PC-3 (cell line): ENCODE data around the gene TICRR. TPM values are rescaled to one million over a fixed set of nuclear protein-coding genes. Genes with fewer than 3 reads are reported as not detected.

Source experiments
- ATAC-seq: fragments of 200-7000 bp; cut with Tn5 transposase; 2 replicates; pipeline ENCODE4 v1.9.1; 2020; ENCODE audit warnings: mild to moderate bottlenecking, moderate library complexity
- BruUV-seq: library from RNA; stranded (reverse); fragments of 400-500 nt; replicated peaks from 2 replicates; lab custom pipeline; 2021; lab: Mats Ljungman, UMichigan
- CTCF ChIA-PET: fragments of 300-600 bp; sonication (Branson Sonifier 250); formaldehyde crosslinking; loops from one replicate; lab custom pipeline; 2022; ENCODE audit warnings: antibody characterized with exemption; lab: Charles Lee
- POLR2A ChIA-PET: fragments of 300-600 bp; sonication (Branson Sonifier 250); formaldehyde crosslinking; loops from one replicate; lab custom pipeline; 2022; ENCODE audit warnings: antibody characterized with exemption; ENCODE audit not compliant: unreplicated experiment; lab: Charles Lee
- DNase-seq: peaks from one replicate; pipeline ENCODE4 v3.0.0-alpha.2; 2015
- H2AFZ ChIP-seq: fragments of 300-600 bp; sonication (generic); 2 replicates; pipeline ENCODE4 v1.6.0; 2016; ENCODE audit warnings: antibody characterized with exemption, low read length
- H3F3A ChIP-seq: fragments of 300-600 bp; sonication (generic); one replicate; pipeline ENCODE4 v1.6.0; 2017; ENCODE audit warnings: antibody characterized with exemption, low read length, control low read depth, mild to moderate bottlenecking; ENCODE audit not compliant: unreplicated experiment
- H3K27ac ChIP-seq: fragments of 300-600 bp; sonication (generic); 2 replicates; pipeline ENCODE4 v1.5.1; 2016; ENCODE audit warnings: mild to moderate bottlenecking, low read length
- H3K27me3 ChIP-seq: fragments of 300-600 bp; sonication (generic); 2 replicates; pipeline ENCODE4 v1.6.1; 2016; ENCODE audit warnings: low read length, mixed read lengths
- H3K36me3 ChIP-seq: fragments of 300-600 bp; sonication (generic); 2 replicates; pipeline ENCODE4 v1.6.1; 2016; ENCODE audit warnings: low read depth, mixed run types, low read length, mixed read lengths
- H3K4me1 ChIP-seq: fragments of 300-600 bp; sonication (generic); 2 replicates; pipeline ENCODE4 v1.5.1; 2016; ENCODE audit warnings: low read length; ENCODE audit not compliant: insufficient read depth
- H3K4me2 ChIP-seq: fragments of 300-600 bp; sonication (generic); 2 replicates; pipeline ENCODE4 v1.6.0; 2016; ENCODE audit warnings: low read length
- H3K4me3 ChIP-seq: fragments of 300-600 bp; sonication (generic); 2 replicates; pipeline ENCODE4 v1.5.1; 2016; ENCODE audit warnings: mild to moderate bottlenecking, low read length, mixed read lengths
- H3K79me2 ChIP-seq: fragments of 300-600 bp; sonication (generic); 2 replicates; pipeline ENCODE4 v1.6.1; 2017; ENCODE audit warnings: low read length, mixed read lengths
- H3K9ac ChIP-seq: fragments of 300-600 bp; sonication (generic); 2 replicates; pipeline ENCODE4 v1.6.0; 2016; ENCODE audit warnings: mild to moderate bottlenecking, low read length
- H3K9me2 ChIP-seq: fragments of 300-600 bp; sonication (generic); replicated peaks from 2 replicates; pipeline ENCODE4 v1.6.1; 2016; ENCODE audit warnings: mixed run types, low read length, mixed read lengths
- H3K9me3 ChIP-seq: fragments of 300-600 bp; sonication (generic); 2 replicates; pipeline ENCODE4 v1.6.1; 2016; ENCODE audit warnings: low read length, mixed read lengths
- H4K20me1 ChIP-seq: fragments of 300-600 bp; sonication (generic); 2 replicates; pipeline ENCODE4 v1.6.1; 2016; ENCODE audit warnings: low read length, mixed read lengths
- EZH2 ChIP-seq: fragments of 300-600 bp; sonication (generic); IDR thresholded peaks from one replicate; pipeline ENCODE4 v1.6.1; 2017; ENCODE audit warnings: antibody characterized with exemption, mild to moderate bottlenecking, low read length; ENCODE audit not compliant: unreplicated experiment
- EZH2phosphoT487 ChIP-seq: fragments of 300-600 bp; sonication (generic); IDR thresholded peaks from 2 replicates; pipeline ENCODE4 v1.6.1; 2018; ENCODE audit warnings: mild to moderate bottlenecking, antibody characterized with exemption, low read length, borderline replicate concordance
- intact Hi-C: fragments of 100-400 bp; cut with micrococcal nuclease; formaldehyde crosslinking; loops from 2 replicates; pipeline ENCODE4 v1.9.0; 2023
- total RNA-seq: library from RNA; depleted of rRNA; stranded (reverse); fragments of >200 nt; gene quantifications from 2 replicates; pipeline ENCODE4 v1.2.3, GENCODE V29; 2014; rRNA removed
- TF ChIP-seq, protein P1 (sequence below): fragments of 300-600 bp; sonication (generic); conservative IDR thresholded peaks from 2 replicates; pipeline ENCODE4 v1.5.1; 2017; ENCODE audit warnings: antibody characterized with exemption, low read depth, mild to moderate bottlenecking, low read length

Gene TICRR
- total RNA-seq, 1 experiment from 2014 or later, result 14.3 TPM

- ChIA-PET POLR2A (no interaction called here), CTCF (no interaction called here)
- Histone ChIP-seq H3F3A (no peaks in the 10 kb centered on the region), H3K36me3 (no peaks in the 10 kb centered on the region), H3K4me1 (peaks cover 11% of the 10 kb centered on the region), H3K79me2 (no peaks in the 10 kb centered on the region), H3K9me3 (no peaks in the 10 kb centered on the region), H3K9ac (no peak overlapping the region), H3K4me3 (no peak overlapping the region), H3K9me2 (no peaks in the 10 kb centered on the region), H3K4me2 (no peak overlapping the region), H3K27ac (no peak overlapping the region), H4K20me1 (no peaks in the 10 kb centered on the region), H2AFZ (no peak overlapping the region), H3K27me3 (no peaks in the 10 kb centered on the region)
- intact Hi-C loops, result no loop called here
- ATAC-seq (no peak), DNase-seq (no peak)
- TF ChIP-seq, protein P1, sequence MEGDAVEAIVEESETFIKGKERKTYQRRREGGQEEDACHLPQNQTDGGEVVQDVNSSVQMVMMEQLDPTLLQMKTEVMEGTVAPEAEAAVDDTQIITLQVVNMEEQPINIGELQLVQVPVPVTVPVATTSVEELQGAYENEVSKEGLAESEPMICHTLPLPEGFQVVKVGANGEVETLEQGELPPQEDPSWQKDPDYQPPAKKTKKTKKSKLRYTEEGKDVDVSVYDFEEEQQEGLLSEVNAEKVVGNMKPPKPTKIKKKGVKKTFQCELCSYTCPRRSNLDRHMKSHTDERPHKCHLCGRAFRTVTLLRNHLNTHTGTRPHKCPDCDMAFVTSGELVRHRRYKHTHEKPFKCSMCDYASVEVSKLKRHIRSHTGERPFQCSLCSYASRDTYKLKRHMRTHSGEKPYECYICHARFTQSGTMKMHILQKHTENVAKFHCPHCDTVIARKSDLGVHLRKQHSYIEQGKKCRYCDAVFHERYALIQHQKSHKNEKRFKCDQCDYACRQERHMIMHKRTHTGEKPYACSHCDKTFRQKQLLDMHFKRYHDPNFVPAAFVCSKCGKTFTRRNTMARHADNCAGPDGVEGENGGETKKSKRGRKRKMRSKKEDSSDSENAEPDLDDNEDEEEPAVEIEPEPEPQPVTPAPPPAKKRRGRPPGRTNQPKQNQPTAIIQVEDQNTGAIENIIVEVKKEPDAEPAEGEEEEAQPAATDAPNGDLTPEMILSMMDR, result no peak
- TF ChIP-seq EZH2 (no peak), EZH2phosphoT487 (no peak)
- BruUV-seq, result no TSS peak
These were observed 100.3 kb downstream of the TICRR start for GRCh38 chr15:89675606-89676005.

DNA sequence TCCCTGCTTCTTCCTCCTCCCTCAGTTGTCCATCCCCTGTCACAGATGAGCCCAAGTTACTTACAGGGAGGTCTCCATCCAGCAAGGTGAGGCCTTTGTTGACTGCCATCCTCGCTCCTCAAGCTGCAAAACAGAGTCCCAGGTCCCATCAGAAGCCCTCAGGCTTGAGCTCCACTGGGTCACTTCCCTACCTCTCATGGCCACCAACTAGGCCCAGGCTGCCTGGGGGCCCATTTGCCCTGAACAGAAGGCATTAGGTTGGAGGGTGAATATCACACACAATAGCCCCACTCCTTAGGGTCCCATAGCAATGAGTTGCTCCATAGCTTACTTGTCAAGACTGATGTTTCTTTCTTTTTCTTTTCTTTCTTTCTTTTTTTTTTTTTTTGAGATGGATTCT lies 102.1 kb downstream of the TICRR start:
- Histone ChIP-seq H3K79me2 (no peaks in the 10 kb centered on the region), H3K9ac (no peak overlapping the region), H3K9me3 (no peaks in the 10 kb centered on the region), H3K9me2 (no peaks in the 10 kb centered on the region), H3K36me3 (no peaks in the 10 kb centered on the region), H3K27ac (no peak overlapping the region), H3K4me1 (peaks cover 24% of the 10 kb centered on the region), H3K4me3 (no peak overlapping the region), H3F3A (no peaks in the 10 kb centered on the region), H3K4me2 (no peak overlapping the region), H3K27me3 (no peaks in the 10 kb centered on the region), H4K20me1 (no peaks in the 10 kb centered on the region), H2AFZ (no peak overlapping the region)
- ATAC-seq, result no peak
- BruUV-seq, result no TSS peak
- CTCF ChIA-PET, result no interaction called here
- no peak for DNase-seq
- intact Hi-C loops, result no loop called here
- TF ChIP-seq, protein P1, result no peak
- no peak for TF ChIP-seq EZH2
- TF ChIP-seq EZH2phosphoT487, result no peak
- POLR2A ChIA-PET, result no interaction called here

Other genes starting within 250 kb of the TICRR start
- gene POLG, start 240.6 kb upstream of the TICRR start, total RNA-seq, result 72.4 and 83.5 TPM in 2 replicates
- not detected in 2 replicates for gene RHCG, start 78.9 kb upstream of the TICRR start, total RNA-seq
- gene KIF7, start 80.0 kb downstream of the TICRR start, total RNA-seq, result 18.8 and 27.2 TPM in 2 replicates
- gene PLIN1, start 103.9 kb downstream of the TICRR start, total RNA-seq, result 1.0 and 1.3 TPM in 2 replicates
- gene PEX11A, start 115.3 kb downstream of the TICRR start, total RNA-seq, result 7.8 and 9.7 TPM in 2 replicates
- gene WDR93, start 115.3 kb downstream of the TICRR start, total RNA-seq, result 0.22 TPM in 1 of 2 replicates, not detected in the other
- gene MESP1, start 175.8 kb downstream of the TICRR start, total RNA-seq, result 32.9 and 49.4 TPM in 2 replicates
- 1.1 and 1.3 TPM in 2 replicates for gene MESP2, start 200.9 kb downstream of the TICRR start, total RNA-seq
- gene ANPEP, start 239.4 kb downstream of the TICRR start, total RNA-seq, result 113 and 133 TPM in 2 replicates